Measurements from ENCODE around the gene LRRIQ4.

Gene LRRIQ4

DNA sequence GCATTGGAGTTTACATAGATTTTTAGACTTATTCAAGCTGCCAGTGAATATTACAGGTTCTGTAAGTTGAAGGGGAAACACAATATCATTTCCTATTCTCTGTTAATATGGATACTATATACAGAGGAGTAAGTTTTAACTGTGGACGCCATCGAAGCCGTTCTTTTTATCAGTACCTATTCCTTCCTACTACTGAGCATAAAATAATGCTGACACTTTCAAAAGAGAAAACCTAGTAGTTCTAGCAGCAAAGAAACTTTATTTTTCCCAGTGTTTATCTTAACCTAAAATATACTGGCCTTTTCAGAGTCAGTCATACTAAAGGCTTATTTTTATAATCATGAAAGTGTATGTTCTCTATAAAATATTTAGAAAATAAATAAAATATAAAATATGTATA lies 42.8 kb downstream of the LRRIQ4 start:
- no peak for DNase-seq (ENCODE audit: low read depth in 2 of 2)

DNA sequence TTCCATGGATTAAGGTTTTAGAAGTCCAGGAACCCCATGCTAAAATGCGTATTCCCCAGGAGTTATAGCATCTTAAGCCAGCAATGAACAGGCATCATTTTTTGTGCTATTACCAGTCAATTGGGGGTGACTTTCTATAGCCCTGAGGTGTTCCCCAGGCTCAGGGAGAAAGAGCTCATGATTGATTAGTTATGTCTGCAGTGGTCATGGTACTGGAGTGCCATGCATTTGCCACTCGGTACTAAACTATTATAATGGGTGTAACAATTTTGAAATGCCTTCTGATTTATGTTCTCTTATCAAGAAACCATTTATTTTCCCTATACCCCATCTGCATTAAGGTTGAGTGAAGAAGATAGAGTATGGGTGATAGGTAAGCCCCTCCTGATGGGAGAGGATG lies 45.1 kb downstream of the LRRIQ4 start:
- no peak for DNase-seq (ENCODE audit: low read depth in 2 of 2)

DNA sequence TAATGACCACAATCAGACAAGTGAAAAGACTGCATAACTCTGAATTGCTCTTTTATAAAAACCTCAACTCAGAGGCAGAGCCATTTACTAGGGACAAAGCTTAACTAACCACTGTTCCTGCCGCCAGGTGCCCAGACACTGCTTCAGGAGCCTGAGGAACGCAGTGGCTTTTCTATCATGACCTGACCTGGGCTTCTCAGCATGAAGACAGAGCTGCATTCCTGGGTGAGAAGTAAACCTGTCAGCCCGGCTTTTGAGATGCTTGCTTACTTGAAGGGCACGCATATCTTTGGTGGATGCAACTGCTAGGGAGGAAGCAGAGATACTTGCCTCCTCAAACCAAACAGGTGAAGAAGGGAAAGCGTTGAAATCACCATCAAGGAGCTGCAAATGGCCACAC lies 49.2 kb downstream of the LRRIQ4 start:
- DNase-seq (ENCODE audit: low read depth in 2 of 2) = no peak

DNA sequence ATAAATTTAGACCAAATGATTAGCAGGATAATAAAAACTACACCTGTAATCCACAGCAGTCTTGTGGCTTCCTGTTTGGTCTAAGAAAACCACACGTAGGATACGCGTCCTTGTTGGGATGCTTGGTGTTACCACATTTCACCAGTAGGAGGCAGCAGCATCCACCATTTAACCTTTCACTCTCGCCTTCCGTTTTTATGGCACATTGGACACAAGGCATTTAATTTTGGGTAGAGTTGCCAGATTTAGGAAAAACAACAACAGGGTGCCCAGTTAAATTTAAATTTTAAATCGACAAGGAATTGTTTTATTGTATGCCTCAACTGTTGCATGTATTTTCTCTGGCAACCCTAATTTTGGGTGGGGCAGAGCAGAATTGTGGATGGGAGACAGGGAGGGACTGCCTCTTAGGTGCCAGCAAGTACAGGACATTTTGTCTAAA lies 50.8 kb downstream of the LRRIQ4 start:
- DNase-seq (ENCODE audit: low read depth in 2 of 2) = peak; percentile 17 to 43

DNA sequence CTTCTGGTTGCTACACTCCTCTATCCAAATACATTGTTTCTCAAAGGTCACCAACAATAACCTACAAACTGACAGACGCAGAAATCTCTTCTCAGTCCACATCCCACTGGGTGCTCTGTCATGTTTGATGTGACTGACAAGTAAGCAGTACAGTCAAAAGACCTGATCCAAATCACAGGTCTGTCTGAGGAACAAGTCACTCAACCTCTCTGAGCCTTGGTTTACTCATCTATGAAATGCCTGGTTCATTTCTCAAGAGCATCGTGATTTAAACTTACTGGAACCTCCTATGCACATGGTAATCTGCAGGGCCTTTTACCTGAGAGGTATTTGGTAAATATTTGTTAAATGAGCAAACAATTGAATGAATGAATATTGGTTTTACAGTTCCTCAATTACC lies 51.6 kb downstream of the LRRIQ4 start:
- no peak for DNase-seq (ENCODE audit: low read depth in 2 of 2)

DNA sequence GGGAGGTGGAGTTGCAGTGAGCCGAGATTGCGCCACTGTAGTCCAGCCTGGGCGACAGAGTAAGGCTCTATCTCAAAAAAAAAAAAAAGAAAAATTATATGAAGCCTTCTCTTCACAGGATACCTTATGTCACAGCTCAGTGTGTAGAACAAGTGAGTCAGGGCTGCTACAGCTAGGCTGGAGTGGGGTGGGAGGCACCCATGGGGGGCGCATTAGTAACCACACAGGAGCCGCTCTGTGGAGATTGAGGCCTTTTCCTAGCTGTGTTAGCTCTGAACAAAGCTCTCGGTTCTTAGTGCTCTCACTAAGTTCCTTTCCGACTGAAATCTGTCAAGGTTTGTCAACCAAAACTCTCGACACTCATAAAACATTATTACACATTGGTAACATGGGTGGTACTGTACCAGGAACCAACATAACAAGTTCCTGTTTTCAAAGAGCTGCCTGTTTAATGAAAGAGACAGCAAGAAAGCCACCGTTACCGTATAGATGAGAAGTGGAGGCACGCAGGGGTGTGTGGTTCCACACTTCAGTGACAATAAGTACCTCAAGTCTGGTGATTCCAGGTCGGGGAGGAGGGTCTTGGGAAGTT lies 52.6 kb downstream of the LRRIQ4 start:
- DNase-seq (ENCODE audit: low read depth in 2 of 2) = peak; percentile 3 to 26

DNA sequence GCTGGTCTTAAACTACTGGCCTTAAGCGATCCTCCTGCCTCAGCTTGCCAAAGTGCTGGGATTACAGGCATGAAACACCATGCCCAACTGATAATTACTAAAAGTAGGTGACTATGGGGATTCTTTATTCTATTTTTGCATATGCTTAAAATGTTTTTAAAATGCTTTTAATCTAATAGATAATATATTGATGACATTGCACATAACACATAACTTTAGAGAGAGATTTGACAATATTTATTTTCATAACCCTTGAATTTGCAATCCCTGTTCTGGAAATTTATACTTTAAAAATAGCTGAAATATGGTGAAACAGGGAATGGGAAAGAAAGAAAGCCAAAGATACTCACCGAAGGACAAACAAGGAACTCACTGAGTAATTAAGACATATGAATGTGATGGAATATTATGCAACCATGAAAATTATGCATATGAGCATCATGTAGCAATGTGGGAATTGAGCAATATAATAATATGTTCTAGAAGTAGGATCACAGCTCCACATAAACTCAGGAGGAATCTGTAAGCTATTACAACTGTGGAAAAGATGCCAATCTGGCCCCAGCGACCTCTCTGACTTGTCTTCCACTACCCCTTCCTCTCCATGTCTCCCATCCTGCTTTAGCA lies 55.0 kb downstream of the LRRIQ4 start:
- no peak for DNase-seq (ENCODE audit: low read depth in 2 of 2)

DNA sequence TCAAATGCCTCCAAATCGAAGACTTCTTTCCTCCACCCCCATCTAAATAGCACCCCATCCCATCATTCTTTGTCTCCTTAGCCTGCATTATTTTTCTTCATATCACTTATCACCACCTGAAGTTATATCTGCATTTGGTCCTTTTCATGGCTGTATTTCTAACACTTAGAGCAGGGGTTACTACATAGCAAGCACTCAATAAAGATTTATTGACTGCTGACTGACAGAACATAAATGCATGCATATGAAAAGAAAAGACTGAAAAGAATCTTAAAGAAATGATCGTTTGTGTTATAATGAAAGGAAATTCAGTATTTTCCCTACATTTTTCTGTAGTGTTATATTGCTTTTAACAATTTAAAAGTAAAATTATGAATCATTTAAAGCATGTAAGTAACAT lies 55.7 kb downstream of the LRRIQ4 start:
- no peak for DNase-seq (ENCODE audit: low read depth in 2 of 2)

DNA sequence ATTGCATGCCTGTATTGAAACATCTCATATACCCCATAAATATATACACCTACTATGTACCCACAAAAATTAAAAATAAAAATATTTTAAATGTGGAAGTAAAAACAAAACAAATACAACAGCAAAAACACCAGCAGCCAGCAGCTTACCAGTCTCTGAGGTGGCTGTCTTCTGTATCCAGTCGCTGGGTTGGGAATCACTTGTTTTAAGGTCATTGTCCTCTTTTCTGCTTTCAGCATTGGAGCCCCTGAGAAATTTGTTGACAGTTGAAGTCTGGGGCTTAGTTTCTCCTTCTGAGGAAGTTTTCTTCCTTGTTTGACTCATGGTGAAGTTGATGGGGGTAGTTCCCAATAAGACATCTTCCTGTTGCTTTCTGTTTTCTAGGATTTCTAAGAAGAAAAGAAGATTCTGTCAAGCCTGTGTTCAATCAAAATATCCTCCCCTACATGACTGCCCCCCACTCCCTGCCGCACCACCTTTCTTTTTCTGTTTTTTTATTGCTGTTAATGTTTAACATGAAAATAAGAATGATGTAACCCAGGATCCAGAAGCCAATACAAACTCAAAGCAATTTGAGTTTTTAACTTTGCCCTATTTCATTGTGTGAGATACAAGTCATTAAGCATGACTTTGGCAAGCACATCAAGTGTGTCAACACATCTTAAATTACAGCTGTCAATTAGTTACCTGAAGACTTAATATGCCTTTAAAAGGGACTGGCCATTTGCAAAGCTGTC lies 57.0 kb downstream of the LRRIQ4 start, which contains the start of gene LRRC31:
Gene LRRC31 (minus strand): TSS at position 452 of the 737 bp plus-strand sequence. CDS start 128 bp downstream, at position 324.
- no peak for DNase-seq (ENCODE audit: low read depth in 2 of 2)

DNA sequence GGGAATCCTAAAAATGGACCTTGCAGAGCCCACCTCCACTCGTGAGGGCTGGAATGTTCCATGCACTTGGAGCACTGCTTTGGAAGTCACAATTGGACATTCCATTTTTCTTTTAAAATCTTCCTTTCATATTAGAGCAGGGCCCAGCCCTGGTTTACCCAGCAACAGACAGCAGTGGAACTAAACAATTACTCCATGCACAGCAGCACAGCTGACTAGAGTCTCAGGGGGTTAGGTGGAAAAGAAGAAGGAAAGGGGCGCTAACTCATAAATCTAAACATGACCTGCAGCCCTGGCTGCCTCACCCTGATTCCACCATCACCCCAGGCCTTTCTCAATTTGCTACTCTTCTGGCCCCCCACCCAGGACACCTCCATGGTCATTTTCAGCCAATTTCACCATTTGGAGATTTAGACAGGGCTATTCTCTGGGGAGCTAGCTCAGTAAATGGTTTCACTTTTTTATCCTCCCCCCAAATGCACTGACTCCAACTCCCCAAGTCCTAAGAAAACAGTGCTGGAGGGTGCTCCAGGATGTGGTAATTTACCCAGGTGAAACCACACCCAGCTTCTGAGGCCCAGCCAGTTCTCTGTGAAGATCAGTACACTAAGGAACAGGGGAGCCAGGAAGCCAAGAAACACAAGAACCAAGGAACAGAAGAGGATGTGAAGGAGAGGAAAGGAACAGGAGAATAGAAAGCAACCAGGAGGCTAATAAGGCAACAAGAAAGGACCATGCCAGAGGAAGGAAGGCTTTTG lies 58.6 kb downstream of the LRRIQ4 start:
- DNase-seq (ENCODE audit: low read depth in 2 of 2) = no peak

DNA sequence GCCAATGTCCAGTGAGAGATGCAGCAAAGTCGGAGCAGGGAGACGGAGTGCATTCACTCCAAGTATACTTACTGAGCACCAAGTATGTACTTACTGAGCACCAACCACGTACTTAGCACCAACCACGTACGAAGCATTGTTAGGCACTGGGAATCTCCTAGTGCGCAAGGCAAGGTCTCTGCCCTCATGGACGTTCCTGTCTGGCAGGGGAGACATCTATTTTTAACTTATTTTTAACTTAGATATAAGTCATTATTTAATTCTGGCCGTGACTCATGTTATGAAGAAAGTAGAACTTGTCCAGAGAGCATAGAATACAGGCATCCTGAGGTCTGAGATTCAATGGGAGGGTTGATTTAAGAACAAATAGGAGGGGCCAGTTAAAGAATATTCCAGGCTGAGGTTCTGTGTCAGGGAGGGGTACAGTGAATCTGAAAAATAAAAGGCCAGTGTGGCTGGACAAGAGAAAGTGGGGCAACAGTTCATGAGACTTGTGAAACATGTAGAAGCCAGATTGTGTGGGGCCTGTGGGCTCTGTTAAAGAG lies 66.4 kb downstream of the LRRIQ4 start:
- no peak for DNase-seq (ENCODE audit: low read depth in 2 of 2)

DNA sequence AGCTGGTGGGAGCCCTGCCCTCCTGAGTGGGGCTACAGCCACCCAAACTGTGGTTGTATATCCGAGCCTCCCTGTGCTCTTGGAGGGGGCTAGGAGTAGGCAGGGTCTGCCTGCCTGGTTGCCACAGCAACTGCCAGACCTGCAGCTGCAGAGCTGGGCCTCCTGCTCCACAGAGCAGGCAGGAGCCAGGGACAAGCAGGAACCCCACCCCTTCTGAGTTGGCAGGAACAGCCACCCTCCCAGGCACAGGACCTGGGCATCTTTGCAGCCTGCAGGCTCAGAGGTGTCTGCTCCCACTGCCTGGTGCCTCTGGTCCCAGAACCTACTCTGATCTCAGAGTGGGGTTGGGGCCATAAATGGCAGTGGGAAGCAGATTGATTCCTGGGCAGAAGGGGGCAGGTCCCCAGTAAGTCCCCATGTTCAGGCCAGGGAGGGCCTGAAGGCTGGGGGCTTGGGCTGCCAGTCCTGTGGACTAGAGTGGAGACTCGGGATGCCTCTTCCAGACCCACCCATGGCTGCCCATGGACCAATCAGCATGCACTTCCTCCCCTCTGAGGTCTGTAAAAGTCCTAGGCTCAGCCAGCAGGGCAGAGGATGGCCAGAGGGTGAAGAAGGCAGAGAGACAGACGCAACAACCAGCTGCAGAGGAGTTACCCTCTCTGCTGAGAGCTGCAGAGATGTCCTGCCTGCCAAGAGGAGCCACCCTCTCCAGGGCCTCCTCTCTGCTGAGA lies 67.3 kb downstream of the LRRIQ4 start:
- DNase-seq (ENCODE audit: low read depth in 2 of 2) = no peak

DNA sequence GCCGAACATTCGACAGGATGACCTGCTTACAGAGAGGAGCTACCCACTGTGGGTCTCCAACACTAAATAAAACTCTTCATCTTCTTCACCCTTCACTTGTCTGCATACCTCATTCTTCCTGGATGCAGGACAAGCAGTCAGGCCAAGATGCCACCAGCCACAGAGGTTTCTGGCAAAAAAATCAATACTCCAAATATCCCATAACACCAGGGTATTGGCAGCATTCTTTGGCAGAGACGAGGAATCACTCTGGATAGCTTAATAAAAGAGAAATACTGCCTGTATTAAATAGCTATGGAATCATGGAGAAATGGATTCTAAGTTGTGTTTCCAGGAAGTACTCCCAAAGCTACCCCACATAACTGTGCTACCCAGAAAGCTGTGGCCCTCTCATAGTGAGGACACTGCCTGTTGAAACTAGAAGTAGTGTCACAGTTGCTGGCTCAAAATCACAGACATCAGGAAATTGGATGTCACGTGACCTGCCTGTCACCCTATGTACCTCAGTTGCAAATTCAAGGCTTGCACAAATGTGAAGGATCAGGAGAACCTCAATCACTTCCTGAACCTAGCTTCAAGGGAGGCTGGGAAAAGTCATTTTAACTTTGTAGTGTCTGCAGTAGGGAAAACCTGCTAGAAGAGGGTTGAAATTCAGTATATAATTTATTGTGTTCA lies 68.0 kb downstream of the LRRIQ4 start:
- no peak for DNase-seq (ENCODE audit: low read depth in 2 of 2)

DNA sequence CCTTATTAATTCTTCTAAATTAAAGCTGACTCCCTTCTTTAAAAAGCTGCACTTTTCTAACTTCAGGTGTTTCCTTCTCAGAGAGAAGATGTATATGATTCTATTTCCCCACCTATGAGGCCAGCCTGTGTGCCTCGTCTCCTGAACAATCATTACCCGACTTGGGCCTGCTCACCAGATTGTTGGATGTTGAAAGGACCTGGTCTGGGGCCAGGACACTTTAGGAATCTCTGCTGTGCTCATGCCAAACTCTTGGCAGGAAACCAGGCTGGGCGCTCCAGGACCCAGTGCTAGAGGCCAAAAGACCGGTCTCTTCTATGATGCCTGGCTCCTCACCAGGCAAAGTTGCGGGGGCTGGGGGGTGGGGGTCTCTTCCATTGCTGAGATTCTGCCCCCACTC lies 74.0 kb downstream of the LRRIQ4 start:
- DNase-seq (ENCODE audit: low read depth in 2 of 2) = no peak

Measured in stimulated activated CD8-positive, alpha-beta memory T cell treated with anti-CD3 and anti-CD28 coated beads, Interleukin-7, amount 100 ng/mL, for 4 hours (primary cell).